ENCODE data around the gene FCRLB. TPM values are rescaled to one million over a fixed set of nuclear protein-coding genes. Genes with fewer than 3 reads are reported as not detected.

FCRLB gene
- total RNA-seq, 4 donors from 2014 or later: 0.40 to 0.57 TPM; not detected in 2

- TF ChIP-seq CTCF (IDR thresholded peaks at IDR 0.05) (no peak), POLR2A (IDR thresholded peaks at IDR 0.05) (no peak)
- DNase-seq: peak in 2 of 3 donors; percentile 33 to 59
Observed at GRCh38 chr1:161727256-161727924, 6.0 kb downstream of the FCRLB start.

GRCh38 chr1:161728376-161729226, 7.3 kb downstream of the FCRLB start:
- no peak overlapping the region for H3K4me3 ChIP-seq
- DNase-seq: no peak
- no peak for TF ChIP-seq POLR2A (IDR thresholded peaks at IDR 0.05)
- H3K27me3 ChIP-seq: peaks cover 0 to 3% of the 10 kb centered on the region in 2 donors
- no peaks in the 10 kb centered on the region for H3K36me3 ChIP-seq
- H3K9me3 ChIP-seq: no peaks in the 10 kb centered on the region
- peaks cover 0 to 20% (median 3%) of the 10 kb centered on the region in 4 donors for H3K4me1 ChIP-seq
- peak overlapping the region in 1 of 4 donors; percentile 29 for H3K27ac ChIP-seq

More at GRCh38 chr1:161727256-161727924, 6.0 kb downstream of the FCRLB start:
- no peaks in the 10 kb centered on the region for H3K36me3 ChIP-seq
- H3K27ac ChIP-seq: peak overlapping the region; percentile 79 to 98 (median 89)
- H3K4me1 ChIP-seq: peaks cover 0 to 20% (median 3%) of the 10 kb centered on the region in 4 donors
- no peaks in the 10 kb centered on the region for H3K9me3 ChIP-seq
- peak overlapping the region; percentile 83 to 93 (median 88) for H3K4me3 ChIP-seq
- H3K27me3 ChIP-seq: peaks cover 0 to 3% of the 10 kb centered on the region in 2 donors

GRCh38 chr1:161730050-161730564, 8.8 kb downstream of the FCRLB start:
- TF ChIP-seq POLR2A (IDR thresholded peaks at IDR 0.05) (no peak), CTCF (IDR thresholded peaks at IDR 0.05) (no peak)
- no peak for DNase-seq
- Histone ChIP-seq H3K36me3 (no peaks in the 10 kb centered on the region), H3K9me3 (no peaks in the 10 kb centered on the region), H3K4me1 (peaks cover 0 to 20% (median 3%) of the 10 kb centered on the region in 4 donors), H3K27me3 (peaks cover 0 to 3% of the 10 kb centered on the region in 2 donors), H3K27ac (no peak overlapping the region), H3K4me3 (no peak overlapping the region)

GRCh38 chr1:161731241-161731640, 9.9 kb downstream of the FCRLB start:
- no peak overlapping the region for H3K27ac ChIP-seq
- H3K27me3 ChIP-seq: peaks cover 0 to 3% of the 10 kb centered on the region in 2 donors
- no peak overlapping the region for H3K4me3 ChIP-seq
- H3K4me1 ChIP-seq: peaks cover 0 to 9% (median 1%) of the 10 kb centered on the region in 4 donors
- DNase-seq: no peak
- H3K9me3 ChIP-seq: no peaks in the 10 kb centered on the region
- no peaks in the 10 kb centered on the region for H3K36me3 ChIP-seq
- TF ChIP-seq POLR2A (IDR thresholded peaks at IDR 0.05) (no peak), CTCF (IDR thresholded peaks at IDR 0.05) (no peak)

- no peak for DNase-seq
- Histone ChIP-seq H3K27ac (no peak overlapping the region), H3K9me3 (no peaks in the 10 kb centered on the region), H3K27me3 (peaks cover 0 to 3% of the 10 kb centered on the region in 2 donors), H3K4me3 (no peak overlapping the region), H3K4me1 (peaks cover 0 to 5% (median 1%) of the 10 kb centered on the region in 4 donors), H3K36me3 (no peaks in the 10 kb centered on the region)
- TF ChIP-seq CTCF (IDR thresholded peaks at IDR 0.05) (no peak), POLR2A (IDR thresholded peaks at IDR 0.05) (no peak)
Observed at GRCh38 chr1:161731981-161732718, 10.8 kb downstream of the FCRLB start.
